Transverse colon (tissue), 3 donors: ENCODE measurements around the gene NRP1.

Experiments used
- POLR2A ChIP-seq: fragments of 450-650 bp; IDR thresholded peaks from one replicate; pipeline ENCODE4 v1.6.1; 2016; ENCODE audit warnings: antibody characterized with exemption, mild to moderate bottlenecking, moderate library complexity
- TF ChIP-seq, protein P1 (sequence below), 5 experiments: fragments of 200-600 bp in 3 of 5; fragments of 450-650 bp in 2 of 5; sonication (generic) in 3 of 5; IDR thresholded peaks; 1 replicate in 2 of 5; 2 replicates in 3 of 5; pipeline ENCODE4 v1.5.1; 2016 to 2017; ENCODE audit warnings: antibody characterized with exemption in 5 of 5, inconsistent platforms in 3 of 5, mild to moderate bottlenecking in 2 of 5, moderate library complexity in 1 of 5

DNA sequence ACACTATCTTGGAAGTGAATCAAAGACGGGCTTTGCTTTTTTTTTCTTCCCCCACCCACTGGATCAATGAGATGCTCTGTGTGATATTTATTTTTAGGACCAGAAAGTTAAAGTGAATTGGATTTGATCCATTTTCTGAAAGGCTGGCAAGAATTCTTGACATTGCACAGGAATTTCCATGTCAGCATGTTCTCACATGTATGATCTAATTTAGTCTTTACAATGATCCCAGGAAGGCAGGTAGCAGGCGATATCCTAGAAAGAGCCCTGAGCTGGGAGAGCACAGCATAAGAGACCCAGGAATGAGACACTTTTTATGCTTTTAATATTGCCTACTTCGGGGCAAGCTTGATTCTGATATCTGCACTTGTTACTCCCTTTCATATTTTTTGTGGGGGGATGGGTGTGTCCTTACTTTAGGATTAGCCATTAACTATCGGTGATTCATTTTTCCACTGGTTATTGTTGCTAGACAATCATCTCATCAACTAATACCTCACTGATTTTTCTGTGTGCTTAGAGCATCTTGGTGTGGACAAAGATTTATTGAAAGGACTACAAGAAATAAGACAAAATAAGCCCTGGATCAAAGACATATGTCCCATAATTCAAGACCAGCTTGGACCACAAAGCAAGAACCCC lies 58.1 kb downstream of the NRP1 start:
- TF ChIP-seq, protein P1, sequence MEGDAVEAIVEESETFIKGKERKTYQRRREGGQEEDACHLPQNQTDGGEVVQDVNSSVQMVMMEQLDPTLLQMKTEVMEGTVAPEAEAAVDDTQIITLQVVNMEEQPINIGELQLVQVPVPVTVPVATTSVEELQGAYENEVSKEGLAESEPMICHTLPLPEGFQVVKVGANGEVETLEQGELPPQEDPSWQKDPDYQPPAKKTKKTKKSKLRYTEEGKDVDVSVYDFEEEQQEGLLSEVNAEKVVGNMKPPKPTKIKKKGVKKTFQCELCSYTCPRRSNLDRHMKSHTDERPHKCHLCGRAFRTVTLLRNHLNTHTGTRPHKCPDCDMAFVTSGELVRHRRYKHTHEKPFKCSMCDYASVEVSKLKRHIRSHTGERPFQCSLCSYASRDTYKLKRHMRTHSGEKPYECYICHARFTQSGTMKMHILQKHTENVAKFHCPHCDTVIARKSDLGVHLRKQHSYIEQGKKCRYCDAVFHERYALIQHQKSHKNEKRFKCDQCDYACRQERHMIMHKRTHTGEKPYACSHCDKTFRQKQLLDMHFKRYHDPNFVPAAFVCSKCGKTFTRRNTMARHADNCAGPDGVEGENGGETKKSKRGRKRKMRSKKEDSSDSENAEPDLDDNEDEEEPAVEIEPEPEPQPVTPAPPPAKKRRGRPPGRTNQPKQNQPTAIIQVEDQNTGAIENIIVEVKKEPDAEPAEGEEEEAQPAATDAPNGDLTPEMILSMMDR (IDR thresholded peaks at IDR 0.05) = no peak
- TF ChIP-seq POLR2A = no peak
